ENCODE measurements around the gene KRTAP5-11. TPM values are rescaled to one million over a fixed set of nuclear protein-coding genes. Genes with fewer than 3 reads are reported as not detected.
"Not testable (repeated sequence)": the region's sequence is repeated elsewhere in the genome, so short reads cannot be mapped to it uniquely, and the experiment has no call there.

The KRTAP5-11 gene
- polyA plus RNA-seq, 4 donors: not detected

DNA sequence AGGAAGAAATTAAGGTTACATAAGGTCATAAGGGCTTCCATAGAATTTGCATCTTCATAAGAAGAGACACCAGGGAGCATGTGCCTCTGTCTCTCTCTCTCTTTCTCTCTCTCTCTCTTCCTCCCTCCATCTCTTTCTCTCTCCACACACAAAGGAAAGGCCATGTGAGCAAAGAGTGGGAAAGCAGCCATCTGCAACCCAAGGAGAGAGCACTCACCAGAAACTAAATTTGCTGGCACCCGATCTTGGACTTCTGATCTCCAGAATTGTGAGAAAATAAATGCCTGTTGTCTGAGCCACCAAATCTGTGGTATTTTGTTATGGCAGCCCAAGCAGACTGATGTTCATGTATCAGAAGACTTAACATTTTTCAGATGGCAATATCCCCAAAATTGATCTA is 23.7 kb downstream of the KRTAP5-11 start:
- DNase-seq (ENCODE audit: low read depth in 4 of 4, low spot score in 2 of 4): no peak

- no peak for DNase-seq (ENCODE audit: low read depth in 4 of 4, low spot score in 2 of 4)
These were observed 25.4 kb downstream of the KRTAP5-11 start for GRCh38 chr11:71557257-71557656.

GRCh38 chr11:71556018-71556417 is 26.7 kb downstream of the KRTAP5-11 start:
- DNase-seq (ENCODE audit: low read depth in 4 of 4, low spot score in 2 of 4): no peak

DNA sequence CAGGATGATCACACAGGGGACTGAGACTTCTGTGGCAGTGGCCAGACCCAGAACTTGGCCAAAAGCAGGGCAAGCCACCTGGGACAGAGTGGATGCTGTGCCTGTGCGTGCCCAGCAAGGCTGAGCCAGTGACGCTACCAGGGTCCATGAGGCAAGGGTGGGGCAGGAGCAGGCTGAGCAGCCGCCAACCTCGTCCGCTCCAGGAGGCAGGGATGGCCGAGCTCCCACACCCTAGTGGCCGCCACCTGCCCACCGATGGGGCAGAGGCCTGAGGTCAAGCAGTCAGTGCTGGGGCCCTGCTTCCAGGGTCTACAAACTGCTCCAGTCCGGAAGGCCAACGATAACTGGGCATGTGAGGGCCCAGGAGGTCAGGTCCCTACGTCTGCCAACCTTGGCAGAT is 27.2 kb downstream of the KRTAP5-11 start:
- no peak for DNase-seq (ENCODE audit: low read depth in 4 of 4, low spot score in 2 of 4)

- DNase-seq (ENCODE audit: low read depth in 4 of 4, low spot score in 2 of 4): no peak
These were observed 27.7 kb downstream of the KRTAP5-11 start for GRCh38 chr11:71554996-71555395.

DNA sequence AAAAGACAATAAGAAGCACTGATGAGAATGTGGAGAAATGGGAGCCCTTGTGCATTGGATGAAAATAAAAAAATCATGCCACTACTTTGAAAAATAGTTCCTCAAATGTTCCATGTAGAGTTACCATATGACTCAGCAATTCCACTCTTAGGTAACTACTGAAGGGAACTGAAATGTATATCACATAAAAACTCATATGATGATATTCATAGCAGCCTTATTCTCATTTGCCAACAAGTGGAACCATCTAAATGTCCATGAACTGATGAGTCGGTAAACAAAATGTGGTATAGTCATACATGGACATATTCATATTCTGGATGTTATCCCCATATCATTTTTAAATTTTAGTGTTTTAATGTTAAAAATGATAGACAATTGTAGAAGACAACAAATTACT is 31.0 kb downstream of the KRTAP5-11 start:
- no peak for DNase-seq (ENCODE audit: low read depth in 4 of 4, low spot score in 2 of 4)

DNA sequence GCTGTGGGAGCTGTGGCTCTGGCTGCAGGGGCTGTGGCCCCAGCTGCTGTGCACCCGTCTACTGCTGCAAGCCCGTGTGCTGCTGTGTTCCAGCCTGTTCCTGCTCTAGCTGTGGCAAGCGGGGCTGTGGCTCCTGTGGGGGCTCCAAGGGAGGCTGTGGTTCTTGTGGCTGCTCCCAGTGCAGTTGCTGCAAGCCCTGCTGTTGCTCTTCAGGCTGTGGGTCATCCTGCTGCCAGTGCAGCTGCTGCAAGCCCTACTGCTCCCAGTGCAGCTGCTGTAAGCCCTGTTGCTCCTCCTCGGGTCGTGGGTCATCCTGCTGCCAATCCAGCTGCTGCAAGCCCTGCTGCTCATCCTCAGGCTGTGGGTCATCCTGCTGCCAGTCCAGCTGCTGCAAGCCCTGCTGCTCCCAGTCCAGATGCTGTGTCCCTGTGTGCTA is 33.9 kb downstream of the KRTAP5-11 start:
- no peak for DNase-seq (ENCODE audit: low read depth in 4 of 4, low spot score in 2 of 4)

DNA sequence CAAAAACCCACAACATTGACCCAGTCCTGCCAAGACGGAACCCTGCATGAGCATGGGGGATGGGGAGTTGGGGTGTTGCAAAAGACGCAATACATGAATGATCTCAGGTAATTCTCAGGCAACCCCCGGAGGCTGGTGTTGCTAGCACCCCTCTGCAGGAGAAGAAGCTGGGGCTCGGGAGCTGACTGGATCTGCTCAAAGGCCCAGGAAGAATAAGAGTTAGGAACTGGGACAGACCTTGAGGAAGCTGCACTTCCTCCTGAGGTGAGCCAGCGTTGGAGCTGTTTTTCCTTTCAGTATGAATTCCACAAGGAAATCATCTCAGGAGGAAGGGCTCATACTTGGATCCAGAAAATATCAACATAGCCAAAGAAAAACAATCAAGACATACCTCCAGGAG is 34.6 kb downstream of the KRTAP5-11 start, which contains the start of gene KRTAP5-9:
KRTAP5-9 (plus strand) TSS at position 301 of the 400 bp plus-strand sequence. CDS start 238 bp downstream, outside the sequence.
- DNase-seq (ENCODE audit: low read depth in 4 of 4, low spot score in 2 of 4): no peak

GRCh38 chr11:71545405-71545966 is 37.2 kb downstream of the KRTAP5-11 start:
- no peak for DNase-seq (ENCODE audit: low read depth in 4 of 4, low spot score in 2 of 4)

DNA sequence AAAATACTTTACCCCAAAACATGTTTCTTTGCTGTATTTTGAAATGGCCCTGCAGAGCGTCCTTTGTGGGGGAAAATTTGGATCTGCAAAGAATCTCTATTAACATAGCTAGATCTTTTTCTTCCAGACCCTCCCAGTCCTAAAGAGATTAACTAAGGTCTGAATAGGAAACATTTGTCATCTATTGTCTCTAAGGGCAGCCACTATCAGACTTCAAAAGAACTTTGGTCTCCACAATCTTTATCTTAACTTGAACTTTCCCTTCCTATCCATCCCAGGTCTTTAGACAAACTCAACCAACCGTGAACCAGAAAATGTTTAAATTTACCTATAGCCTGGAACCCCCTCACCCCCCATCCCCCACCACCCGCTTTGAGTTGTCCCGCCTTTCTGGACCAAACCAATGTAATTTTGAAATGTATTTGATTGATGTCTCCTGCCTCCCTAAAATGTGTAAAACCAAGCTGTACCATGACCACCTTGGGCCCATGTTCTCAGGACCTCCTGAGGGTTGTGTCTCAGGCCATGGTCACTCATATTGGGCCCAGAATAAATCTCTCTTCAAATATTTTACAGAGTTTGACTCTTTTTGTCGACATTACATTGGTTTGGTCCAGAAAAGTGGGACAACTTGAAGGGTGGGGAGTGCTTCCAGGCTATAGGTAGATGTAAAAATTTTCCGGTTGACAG is 38.0 kb downstream of the KRTAP5-11 start:
- DNase-seq (ENCODE audit: low read depth in 4 of 4, low spot score in 2 of 4): no peak

- DNase-seq (ENCODE audit: low read depth in 4 of 4, low spot score in 2 of 4): no peak
These were observed 38.8 kb downstream of the KRTAP5-11 start for GRCh38 chr11:71543866-71544265.

- DNase-seq (ENCODE audit: low read depth in 4 of 4, low spot score in 2 of 4): no peak
These were observed 39.5 kb downstream of the KRTAP5-11 start for GRCh38 chr11:71542879-71543777.

GRCh38 chr11:71542382-71542781 is 40.3 kb downstream of the KRTAP5-11 start:
- no peak for DNase-seq (ENCODE audit: low read depth in 4 of 4, low spot score in 2 of 4)

DNA sequence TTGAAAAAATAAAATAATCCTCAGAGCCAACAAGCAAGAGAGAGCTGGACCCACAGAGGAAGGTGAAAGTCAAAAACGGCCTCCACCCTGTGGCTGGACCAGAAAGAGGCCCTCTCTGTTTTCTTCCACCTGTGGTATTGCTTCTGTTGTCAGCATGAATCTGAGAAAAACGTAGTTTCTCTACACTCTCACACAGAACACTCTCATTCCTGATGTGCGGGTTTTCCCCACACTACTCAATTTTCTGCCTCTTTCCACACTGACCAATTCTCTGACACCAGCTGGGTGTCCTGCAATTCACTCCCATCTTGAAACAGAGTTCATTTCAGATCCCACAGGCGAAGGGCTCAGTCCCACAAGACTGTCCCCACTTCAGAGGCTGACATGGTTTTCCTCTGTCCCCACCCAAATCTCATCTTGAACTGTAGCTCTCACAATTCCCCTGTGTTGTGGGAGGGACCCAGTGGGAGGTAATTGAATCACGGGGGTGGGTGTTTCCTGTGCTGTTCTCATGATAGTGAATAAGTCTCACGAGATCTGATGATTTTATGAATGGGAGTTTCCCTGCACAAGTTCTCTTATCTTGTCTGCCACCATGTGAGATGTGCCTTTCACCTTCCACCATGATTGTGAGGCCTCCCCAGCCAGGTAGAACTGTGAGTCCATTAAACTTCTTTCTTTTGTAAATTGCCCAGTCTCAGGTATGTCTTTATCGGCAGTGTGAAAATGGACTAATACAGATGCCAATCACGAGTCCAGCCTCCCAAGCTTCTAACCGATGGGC is 42.0 kb downstream of the KRTAP5-11 start:
- not testable (repeated sequence) for DNase-seq (ENCODE audit: low read depth in 4 of 4, low spot score in 2 of 4)

DNA sequence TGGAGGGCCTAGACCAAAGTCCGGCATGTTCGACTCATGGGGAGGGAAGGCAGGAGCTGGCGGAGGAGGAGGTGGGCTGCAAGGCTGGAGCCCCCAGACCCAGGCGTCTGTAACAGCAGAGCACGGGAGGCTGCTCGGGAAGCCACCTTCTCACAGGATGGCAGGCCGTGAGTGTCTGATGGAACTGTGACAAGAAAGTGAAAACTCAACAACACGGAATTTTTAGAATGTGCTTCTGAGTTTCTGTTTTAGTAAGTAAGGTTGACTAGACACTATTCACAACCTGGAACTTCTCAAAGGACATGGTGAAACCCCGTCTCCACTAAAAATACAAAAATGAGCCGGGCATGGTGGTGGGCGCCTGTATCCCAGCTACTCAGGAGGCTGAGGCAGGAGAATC is 42.7 kb downstream of the KRTAP5-11 start:
- not testable (repeated sequence) for DNase-seq (ENCODE audit: low read depth in 4 of 4, low spot score in 2 of 4)

GRCh38 chr11:71539017-71539416 is 43.7 kb downstream of the KRTAP5-11 start:
- no peak for DNase-seq (ENCODE audit: low read depth in 4 of 4, low spot score in 2 of 4)

GRCh38 chr11:71538666-71538990 is 44.0 kb downstream of the KRTAP5-11 start:
- no peak for DNase-seq (ENCODE audit: low read depth in 4 of 4, low spot score in 2 of 4)

- DNase-seq (ENCODE audit: low read depth in 4 of 4, low spot score in 2 of 4): not testable (repeated sequence)
These were observed 44.6 kb downstream of the KRTAP5-11 start, which contains the start of gene KRTAP5-8 for GRCh38 chr11:71537977-71538665. Gene KRTAP5-8 (plus strand): TSS chr11:71538025. CDS start chr11:71538056, 31 bp downstream.

- DNase-seq (ENCODE audit: low read depth in 4 of 4, low spot score in 2 of 4): no peak
These were observed 45.1 kb downstream of the KRTAP5-11 start for GRCh38 chr11:71537537-71537936.

- DNase-seq (ENCODE audit: low read depth in 4 of 4, low spot score in 2 of 4): no peak
These were observed 46.9 kb downstream of the KRTAP5-11 start for GRCh38 chr11:71535825-71536224.
